GM21423 (cell line): ENCODE measurements around the gene CLEC16A.

Experiments used
- ATAC-seq: cut with Tn5 transposase; IDR thresholded peaks from one replicate; pipeline ENCODE4 v1.9.1; 2021; ENCODE audit warnings: mild to moderate bottlenecking, moderate library complexity; ENCODE audit not compliant: unreplicated experiment

Gene CLEC16A

DNA sequence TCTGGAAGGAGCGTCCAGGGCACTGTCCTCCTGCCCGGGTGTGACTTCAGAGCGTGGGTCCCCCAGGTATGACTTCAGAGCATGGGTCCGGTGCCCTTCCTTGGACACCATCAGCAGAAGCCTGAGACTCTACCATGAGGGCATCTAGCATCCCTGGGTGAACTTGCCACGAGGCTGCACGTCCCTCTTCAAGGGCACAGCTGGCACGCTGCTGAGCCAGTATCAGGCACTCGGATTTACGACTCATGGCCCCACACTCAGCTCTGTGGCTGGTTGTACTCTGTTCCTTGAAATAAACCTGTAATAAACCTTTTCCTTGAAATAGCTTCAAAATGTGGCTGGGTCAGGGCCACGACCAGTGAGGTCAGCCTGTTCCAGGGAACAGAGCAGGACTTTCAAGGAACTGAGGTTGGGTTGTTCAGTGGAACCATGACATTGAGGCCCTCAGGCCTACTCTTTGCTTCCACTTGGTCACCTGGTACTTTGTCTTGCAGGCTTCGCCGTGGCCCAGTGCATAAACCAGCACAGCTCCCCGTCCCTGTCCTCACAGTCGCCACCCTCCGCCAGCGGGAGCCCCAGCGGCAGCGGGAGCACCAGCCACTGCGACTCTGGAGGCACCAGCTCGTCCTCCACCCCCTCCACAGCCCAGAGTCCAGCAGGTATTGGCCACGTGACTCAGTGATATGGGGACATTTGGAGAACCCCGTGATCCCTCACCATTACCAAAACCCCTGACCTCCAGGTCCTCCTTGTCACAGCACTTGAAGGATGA lies 221.7 kb downstream of the CLEC16A start:
- no peak for ATAC-seq

DNA sequence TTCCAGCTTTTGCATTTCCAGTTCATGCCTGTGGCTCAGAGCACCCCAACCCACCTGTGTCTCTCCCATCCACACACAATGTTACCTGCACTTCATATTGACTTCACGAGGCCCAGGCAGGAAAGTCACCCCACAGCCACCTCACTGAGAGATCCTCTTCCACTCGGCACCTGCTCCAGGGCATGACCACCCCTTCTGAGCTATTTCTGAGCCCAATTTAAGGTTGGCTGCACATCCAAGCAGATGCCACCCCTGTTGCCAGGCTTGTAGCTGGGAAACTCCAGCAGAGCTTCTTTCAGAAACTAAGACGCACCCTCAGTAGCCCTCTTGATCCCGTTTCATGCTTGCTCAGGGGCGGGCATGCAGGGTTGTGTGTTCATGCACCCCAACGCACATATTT lies 223.2 kb downstream of the CLEC16A start:
- no peak for ATAC-seq

DNA sequence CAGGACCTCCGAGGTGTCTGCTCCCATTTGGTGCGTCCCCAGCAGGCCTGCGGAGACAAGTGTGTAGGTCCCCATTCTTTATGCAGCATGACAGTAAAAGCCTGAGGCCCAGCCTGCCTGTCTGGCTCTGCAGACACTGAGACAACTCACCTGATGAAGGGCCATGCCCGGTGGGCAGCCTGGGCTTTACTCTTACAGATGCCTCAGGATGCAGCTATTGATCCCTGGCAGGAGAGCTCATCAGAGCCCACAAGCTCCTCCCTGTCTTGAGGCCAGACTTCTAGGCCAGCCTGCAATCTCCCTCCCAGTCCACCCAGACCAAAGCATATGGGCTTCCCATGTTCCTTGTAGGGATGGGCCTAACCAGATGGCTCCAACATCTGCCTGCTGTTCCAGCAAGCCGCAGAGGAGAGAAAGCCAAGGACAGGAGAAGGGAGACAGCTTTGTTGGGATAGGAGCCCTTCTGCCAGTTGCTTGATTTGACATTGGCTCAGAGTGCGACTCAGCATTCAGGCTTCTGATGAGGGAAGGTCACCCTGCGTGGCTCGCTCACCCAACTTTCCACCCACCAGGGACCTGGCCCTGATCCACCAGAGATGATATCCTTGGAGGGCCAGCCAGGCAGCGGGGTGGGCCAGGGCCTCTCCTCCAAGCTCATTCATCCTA lies 224.2 kb downstream of the CLEC16A start:
- no peak for ATAC-seq

DNA sequence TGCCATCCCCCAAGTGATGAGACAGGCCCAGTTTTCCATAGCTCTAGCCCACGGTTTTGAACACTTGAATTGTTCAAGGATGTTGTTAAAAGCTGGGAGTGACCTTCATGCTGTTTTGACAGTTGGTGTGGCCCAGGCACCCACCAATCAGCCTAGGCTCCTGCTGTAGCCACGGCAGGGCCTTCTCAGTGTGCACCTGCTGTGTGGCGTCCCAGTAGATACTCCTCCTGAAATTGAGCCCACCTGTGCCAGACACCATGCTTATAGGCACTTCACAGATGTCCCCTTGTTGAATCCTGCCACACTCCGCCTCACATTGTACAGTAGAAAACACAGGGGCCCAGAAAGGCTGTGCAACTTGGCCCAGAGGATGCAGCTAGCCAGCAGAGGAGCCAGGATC lies 225.3 kb downstream of the CLEC16A start:
- no peak for ATAC-seq

DNA sequence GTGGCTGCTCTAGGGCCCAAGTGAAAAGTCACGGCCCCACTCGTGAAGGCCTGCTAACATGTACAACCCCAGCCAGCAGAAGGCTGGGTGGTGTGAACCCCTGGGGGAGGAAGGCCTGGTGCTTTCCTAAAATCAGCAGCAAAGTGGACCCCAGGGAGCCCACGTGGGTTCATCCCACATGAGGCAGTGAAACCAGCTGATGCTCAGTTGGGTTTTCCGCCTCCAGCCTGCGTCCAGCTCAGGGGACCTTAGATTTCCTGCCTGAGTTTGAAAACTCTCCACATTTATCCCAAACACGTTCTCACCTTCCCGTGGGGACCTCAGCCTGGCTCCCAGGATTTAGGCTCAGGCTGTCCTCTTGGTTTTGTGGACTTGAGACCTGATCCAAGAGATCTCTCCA lies 225.8 kb downstream of the CLEC16A start:
- ATAC-seq = no peak

DNA sequence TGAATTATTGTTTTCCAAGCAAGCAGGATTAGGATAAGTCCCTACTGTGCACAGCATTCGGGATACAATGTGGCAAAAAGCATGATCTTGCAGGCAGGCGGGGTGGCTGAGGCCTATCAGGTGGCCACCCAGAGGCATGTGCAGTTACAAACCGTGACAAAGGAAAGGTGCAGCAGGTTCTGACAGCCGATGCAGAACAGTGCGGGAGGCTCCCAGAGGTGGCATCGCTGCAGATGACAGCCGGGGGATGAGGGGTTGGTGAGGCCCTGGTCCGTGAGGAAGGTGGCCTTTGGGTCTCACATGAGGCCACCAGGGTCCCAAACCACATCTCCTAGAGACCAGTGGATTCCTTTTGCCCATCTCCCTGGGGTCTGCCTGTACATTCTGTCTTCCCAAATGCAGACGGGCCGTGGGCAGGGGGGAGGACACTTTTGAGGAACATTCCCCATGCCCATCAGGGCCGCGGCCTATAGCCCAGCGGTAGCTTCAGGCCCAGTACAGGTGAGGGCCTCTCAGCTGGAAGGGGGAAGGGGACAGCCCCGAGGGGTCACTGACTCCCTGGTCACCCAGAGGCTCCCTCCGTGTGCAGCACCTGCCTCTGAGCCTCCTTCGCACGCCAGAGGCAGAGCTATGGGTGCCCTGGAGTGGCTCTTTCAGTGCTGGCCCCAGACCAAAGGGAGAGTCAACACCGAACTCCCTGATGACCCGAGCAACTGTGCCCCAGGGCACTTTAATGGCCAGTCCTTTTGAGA lies 226.5 kb downstream of the CLEC16A start:
- no peak for ATAC-seq

DNA sequence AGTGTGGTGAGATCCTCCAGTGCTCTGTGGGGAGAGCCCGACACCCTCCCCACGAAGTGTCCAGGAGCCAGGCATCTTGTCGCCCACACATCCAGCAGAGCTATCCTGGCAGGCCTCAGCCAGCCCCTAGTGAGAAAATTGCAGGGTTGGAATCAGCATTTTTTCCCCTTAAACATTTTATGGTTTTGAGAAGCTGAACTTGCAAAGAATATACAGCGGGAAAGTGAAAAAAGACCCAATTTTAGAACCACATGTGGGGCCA lies 227.0 kb downstream of the CLEC16A start:
- no peak for ATAC-seq

DNA sequence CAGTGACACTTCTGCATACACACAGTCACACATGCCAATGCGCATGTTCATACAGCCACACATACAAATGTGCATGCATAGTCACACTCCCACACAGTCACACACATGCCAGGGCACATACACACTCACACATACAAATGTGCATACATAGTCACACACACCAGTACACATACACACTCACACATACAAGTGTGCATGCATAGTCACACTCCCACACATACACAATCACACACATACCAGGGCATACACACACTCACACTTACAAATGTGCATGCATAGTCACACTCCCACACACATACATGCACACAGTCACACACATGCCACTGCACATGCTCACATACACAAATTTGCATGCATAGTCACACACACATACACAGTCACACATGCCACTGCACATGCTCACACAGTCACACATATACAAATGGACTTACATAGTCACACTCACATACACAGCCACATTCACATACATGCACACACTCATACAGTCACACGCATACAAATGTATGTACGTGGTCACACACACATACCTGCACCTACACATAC lies 227.5 kb downstream of the CLEC16A start:
- ATAC-seq = no peak

DNA sequence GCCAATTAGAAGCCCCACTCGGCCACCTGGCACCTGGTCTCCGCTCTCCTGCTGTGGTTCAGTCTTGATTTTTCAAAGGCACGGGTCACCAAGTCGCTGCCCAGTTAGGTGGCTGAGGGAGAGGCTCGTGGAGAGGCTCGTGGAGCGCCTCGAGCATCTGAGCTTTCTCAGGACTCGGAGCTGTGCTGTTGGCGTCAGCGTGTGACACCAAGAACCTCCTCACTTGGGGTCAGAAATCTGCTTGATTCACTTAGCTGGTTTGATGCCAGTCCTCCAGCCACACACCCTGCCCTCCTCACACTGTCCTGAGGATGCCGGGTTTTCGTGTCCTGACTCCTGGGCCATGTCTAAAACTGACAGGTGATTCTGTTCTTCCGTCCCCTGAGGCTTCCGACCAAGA lies 229.1 kb downstream of the CLEC16A start:
- ATAC-seq = no peak

DNA sequence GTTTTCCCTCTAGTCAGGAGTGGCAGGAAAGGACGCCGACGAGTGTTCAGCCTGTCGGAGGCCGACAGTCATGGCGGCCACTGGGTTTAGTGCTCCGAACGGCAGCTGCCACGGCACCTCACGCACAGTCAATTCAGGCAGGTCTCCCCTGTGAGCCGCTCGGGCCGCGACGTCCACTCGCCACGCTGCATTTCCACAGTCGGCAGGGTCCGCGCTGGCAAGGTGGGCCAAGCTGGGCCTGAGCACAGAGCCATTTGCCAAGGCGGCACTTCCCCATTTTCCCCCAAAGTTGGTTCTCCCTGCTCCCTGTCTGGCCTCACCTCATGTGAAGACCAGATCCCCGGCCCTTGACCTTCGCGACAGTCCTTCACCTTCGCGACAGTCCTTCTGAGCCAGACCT lies 229.8 kb downstream of the CLEC16A start:
- ATAC-seq = no peak

DNA sequence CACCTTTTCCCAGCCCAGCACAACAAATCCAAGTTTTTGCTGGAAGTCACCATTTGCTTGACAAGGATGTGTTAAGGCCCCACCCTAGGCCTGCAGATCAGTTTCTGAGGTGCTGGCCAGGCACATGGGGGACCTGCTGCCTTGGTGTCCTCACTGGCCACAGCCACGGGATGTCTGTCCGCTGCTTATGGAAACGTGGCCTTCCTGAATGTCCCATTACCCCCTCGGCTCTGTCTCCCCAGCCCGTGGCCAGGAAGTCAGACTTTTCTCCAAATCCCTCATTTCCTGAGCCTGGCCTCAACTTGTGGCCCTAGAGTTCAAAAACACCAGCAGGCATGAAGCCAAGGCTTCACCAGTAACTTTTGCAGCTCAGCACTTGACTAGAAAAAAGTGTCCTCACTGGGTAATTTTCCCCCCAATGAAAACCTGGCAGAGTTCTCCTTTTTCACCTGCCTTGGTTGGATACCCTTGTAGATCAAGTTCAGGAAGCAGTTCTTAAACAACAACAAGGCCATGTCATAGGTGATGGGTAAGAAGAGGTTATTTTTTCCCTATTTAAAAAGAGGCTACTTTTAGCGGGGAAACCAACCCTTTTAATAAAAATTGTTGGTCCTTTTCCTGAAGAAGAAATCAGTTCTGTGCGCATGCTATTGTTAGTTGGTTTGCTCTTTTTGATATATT lies 230.9 kb downstream of the CLEC16A start:
- no peak for ATAC-seq

DNA sequence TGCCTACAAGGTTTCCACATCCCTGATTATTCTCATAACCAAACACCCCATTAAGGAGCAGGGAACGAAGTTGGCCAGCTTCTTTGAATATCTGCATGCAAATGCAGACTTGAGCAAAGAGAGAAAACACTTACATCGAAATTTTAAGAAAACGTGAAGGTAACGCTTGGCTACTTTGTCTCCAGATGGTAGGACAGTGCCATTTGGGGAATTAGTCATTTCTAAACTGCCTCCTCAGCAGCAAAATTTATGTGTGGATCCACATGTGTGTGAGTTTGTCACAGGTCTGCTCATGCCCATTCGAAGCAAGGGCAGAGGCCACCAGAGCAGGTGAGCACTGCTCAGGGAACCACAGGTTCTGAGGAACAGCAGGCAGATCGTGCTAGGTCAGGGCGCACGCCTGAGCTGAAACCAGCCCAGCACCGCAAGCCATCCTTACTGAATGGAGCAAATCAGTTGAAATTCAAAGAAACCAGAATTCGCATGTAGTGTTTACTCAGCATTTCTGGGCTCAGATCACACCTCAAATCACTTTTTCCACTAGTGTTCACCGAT lies 231.5 kb downstream of the CLEC16A start:
- peak; percentile 43 for ATAC-seq

DNA sequence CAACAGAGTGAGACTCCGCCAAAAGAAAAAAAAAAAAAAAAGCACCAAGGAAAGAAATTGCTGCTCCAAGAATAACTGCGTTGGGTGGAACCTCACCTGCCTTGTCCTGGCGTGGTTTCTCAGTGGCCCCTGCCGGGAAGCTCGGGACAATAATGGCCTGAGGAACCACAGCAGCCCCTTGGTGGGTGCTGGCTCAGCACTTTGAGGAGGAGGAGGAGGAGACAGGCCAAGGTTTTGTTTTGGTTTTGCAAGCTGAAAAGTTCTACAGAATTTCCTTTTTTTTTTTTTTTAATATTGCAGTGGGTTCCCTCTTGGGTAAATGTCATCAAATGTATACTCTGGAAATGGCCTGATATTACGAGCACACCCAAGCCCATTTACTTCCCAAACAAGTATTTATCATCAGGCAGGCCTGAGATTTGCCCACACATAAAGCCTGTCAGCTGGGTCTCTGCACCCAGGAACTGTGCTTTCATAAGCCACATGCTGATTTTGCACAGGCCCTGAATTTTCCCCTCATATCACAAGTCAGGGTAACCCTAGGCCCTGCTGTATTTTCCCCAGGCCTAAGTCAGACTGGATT lies 233.3 kb downstream of the CLEC16A start:
- ATAC-seq = no peak

DNA sequence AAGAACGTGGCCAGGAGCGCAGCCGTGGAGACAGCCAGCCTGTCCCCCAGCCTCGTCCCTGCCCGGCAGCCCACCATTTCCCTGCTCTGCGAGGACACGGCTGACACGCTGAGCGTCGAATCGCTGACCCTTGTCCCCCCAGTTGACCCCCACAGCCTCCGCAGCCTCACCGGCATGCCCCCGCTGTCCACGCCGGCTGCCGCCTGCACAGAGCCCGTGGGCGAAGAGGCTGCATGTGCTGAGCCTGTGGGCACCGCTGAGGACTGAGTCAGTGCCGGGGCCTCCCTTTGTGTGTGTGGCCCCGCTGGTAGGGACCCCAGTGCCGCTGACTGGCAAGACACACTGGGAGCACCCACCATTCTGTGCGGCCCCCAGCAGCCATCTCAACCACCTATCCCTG lies 234.1 kb downstream of the CLEC16A start:
- ATAC-seq = no peak

DNA sequence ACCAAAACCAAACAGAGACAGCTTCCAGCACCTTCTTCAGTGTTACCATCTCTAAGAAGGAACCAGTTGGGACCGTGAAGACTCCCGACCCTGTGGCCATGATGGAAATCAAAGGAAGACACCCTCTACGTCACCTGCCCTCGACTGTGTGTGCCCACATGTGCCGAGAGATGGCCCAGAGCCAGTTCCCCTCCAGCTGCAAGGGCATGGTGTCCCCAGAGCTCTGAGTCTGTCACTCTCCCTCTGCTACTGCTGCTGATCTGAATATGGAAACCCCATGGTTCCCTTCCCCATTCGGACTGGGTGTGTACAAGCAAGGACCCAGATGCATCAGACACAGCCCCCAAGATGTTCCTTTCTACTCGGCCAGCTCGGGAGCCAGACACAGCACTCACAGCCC lies 235.2 kb downstream of the CLEC16A start:
- no peak for ATAC-seq

DNA sequence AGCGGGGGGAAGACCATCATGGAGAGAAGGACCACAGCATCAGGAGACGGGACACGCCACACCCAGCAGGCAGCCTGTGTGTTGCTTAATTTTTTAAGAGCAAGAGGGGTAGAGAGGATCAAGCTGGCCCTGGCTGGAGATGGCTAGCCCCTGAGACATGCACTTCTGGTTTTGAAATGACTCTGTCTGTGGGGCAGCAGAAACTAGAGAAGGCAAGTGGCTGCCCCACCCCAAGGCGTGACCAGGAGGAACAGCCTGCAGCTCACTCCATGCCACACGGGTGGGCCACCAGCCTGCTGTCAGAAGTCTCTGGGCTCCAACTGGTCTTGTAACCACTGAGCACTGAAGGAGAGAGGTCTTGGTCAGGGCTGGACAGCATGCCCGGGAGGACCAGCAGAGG lies 236.1 kb downstream of the CLEC16A start:
- ATAC-seq = no peak

DNA sequence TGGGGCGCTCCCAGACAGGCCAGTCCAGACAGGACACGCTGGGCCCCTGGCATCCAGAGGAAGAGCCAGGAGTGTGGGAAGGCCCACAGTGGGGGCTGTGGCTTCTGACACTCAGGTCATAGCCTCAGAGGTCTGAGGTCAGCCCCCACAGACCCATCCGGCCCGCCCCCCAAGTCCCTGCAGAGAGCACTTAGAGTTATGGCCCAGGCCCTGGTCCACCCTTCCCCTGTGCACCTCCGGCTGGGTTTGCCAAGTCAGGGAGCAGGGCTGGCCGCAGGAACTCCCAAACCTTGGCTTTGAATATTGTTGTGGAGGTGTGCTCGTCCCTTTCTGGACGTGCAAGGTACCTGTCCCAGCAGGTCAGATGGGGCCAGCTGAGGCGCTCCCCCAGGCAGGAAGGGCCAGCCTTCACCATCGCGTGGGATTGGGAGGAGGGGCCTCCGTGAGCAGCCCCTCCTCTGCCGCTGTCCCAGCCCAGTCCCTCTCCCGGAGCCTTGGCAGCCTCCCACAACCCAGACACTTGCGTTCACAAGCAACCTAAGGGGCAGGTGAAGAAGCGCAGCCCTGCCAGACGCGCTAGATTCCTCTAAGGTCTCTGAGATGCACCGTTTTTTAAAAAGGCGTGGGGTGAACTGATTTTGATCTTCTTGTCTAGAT lies 237.0 kb downstream of the CLEC16A start:
- no peak for ATAC-seq

DNA sequence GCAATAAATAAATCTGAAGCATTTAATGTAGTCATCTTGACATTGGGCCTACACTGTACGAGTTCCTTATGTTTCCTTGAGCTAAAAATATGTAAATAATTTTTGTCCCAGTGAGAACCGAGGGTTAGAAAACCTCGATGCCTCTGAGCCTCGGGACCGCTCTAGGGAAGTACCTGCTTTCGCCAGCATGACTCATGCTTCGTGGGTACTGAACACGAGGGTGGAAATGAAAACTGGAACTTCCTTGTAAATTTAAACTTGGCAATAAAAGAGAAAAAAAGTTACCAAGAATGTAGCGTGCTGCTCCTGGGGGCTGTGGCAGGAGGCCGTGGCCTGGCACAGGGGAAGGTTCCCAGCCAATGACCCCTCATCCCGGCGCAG lies 237.5 kb downstream of the CLEC16A start:
- no peak for ATAC-seq

DNA sequence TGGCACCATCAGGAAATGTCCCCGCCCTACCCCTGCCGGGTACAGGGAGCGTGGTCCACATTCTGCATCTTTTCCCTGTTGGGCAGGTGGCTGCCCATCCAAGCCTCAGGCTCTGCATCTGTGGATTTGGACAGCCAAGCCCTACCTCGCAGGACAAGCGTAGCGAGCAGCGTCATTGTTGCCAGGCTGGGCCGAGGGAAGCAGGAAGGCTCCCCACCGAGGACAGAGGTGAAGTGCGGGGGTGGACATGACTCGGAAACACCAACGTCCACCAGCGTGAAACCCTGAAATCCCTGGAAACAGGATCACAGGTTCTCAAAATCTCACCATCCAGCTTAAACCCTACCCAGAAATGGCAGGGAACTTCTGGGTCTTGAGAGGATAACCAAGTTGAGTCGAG lies 238.0 kb downstream of the CLEC16A start:
- ATAC-seq = no peak
